Gastrocnemius medialis (tissue), 4 donors: ENCODE results near the gene PELI1. TPM values are rescaled to one million over a fixed set of nuclear protein-coding genes. Genes with fewer than 3 reads are reported as not detected.
"Not testable (repeated sequence)": the region's sequence is repeated elsewhere in the genome, so short reads cannot be mapped to it uniquely, and the experiment has no call there.

Experiments
- ATAC-seq, 2 donors: fragments of 150-250 bp; one replicate each; pipeline ENCODE4 v1.9.1; 2016
- DNase-seq, 2 donors: peaks; one replicate each; pipeline ENCODE4 v3.0.0-alpha.2; 2019
- H3K27ac ChIP-seq, 4 donors: fragments of 200-600 bp; sonication (generic); 1 replicate in 1 of 4; 2 replicates in 3 of 4; pipeline ENCODE4 v1.5.1; 2016 to 2018; ENCODE audit warnings: mild to moderate bottlenecking in 2 of 4, moderate library complexity in 1 of 4
- H3K27me3 ChIP-seq, 3 donors: fragments of 200-600 bp; sonication (generic) in 2 of 3; 1 replicate in 1 of 3; 2 replicates in 2 of 3; pipeline versions ENCODE4 v1.5.1 to v1.6.0; 2016 to 2019; ENCODE audit warnings: mild to moderate bottlenecking in 1 of 3, moderate library complexity in 1 of 3
- H3K36me3 ChIP-seq, 2 donors: fragments of 200-600 bp; sonication (generic) in 1 of 2; one replicate each; pipeline ENCODE4 v1.5.1; 2017 to 2018
- H3K4me1 ChIP-seq, 2 donors: fragments of 200-600 bp; sonication (generic) in 1 of 2; one replicate each; pipeline ENCODE4 v1.5.1; 2016 to 2017; ENCODE audit warnings: mild to moderate bottlenecking in 2 of 2
- H3K4me3 ChIP-seq, 4 donors: fragments of 200-600 bp; sonication (generic) in 3 of 4; 1 replicate in 1 of 4; 2 replicates in 3 of 4; pipeline ENCODE4 v1.5.1; 2016 to 2019; ENCODE audit warnings: mild to moderate bottlenecking in 2 of 4
- H3K9me3 ChIP-seq, 3 donors: fragments of 200-600 bp; sonication (generic) in 2 of 3; 1 replicate in 1 of 3; 2 replicates in 2 of 3; pipeline ENCODE4 v1.5.1; 2016 to 2019
- POLR2A ChIP-seq, 2 donors: fragments of 450-650 bp; IDR thresholded peaks; one replicate each; pipeline ENCODE4 v1.6.1; 2017; ENCODE audit warnings: antibody characterized with exemption in 2 of 2, mild to moderate bottlenecking in 2 of 2, moderate library complexity in 2 of 2
- in situ Hi-C, 4 donors: fragments of 200-750 bp; cut with MboI; loops; one replicate each; pipeline versions ENCODE4 v1.15.0 to v1.8.0; 2017; ENCODE audit warnings: low sequenced_read_pairs in 4 of 4
- intact Hi-C: fragments of 100-400 bp; cut with DNase I; formaldehyde crosslinking; loops from one replicate; pipeline ENCODE4 v1.15.1; 2023; ENCODE audit warnings: low total_unique reads
- total RNA-seq, 4 donors: library from RNA; depleted of rRNA; stranded (reverse); fragments of >200 nt; gene quantifications; one replicate each; pipeline versions ENCODE4 v1.1.0 to v1.2.3, GENCODE V29; 2016
- TF ChIP-seq, protein P1 (sequence below), 5 experiments: fragments of 450-650 bp in 3 of 5; fragments of 200-600 bp in 2 of 5; sonication (generic) in 2 of 5; IDR thresholded peaks in 4 of 5; conservative IDR thresholded peaks in 1 of 5; 1 replicate in 4 of 5; 2 replicates in 1 of 5; pipeline ENCODE4 v1.5.1; 2016 to 2019; ENCODE audit warnings: antibody characterized with exemption in 5 of 5, mild to moderate bottlenecking in 3 of 5, moderate library complexity in 3 of 5

PELI1 gene
- total RNA-seq, 4 donors from 2014 or later: 3.7 to 7.5 (median 5.9) TPM

DNA sequence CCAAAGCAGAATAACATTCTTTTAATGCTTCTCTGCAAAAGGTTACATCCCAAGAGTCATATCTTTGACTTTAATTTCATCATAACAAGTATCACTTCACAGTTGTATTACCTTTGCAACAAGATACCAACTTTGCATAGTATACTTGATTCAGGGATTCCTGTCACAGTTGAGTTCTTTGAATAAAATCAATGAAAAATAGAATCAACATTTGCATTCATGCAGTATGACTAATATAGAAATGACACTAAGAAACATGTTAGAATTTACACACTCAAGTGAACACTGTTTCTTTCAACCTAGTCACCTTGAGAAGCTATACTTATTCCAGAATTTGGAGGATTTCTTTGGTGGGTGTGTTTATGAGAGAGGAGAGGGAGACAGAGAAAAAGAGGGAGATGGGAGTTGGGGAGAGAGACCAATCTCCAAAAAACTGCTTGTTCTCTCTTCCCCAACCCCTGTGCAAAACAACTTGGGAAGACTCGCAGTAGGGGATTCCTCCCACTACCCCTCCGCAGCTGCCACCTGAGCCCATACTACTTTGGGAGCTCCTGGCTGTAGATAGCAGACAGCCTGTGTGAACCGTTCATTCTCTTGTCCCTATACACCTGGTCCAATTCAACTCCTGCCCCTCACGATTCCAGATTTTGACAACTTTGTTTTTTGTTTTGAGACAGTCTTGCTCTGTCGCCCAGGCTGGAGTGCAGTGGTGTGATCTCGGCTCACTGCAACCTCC, 57.7 kb downstream of the PELI1 start:
- ATAC-seq: no peak

DNA sequence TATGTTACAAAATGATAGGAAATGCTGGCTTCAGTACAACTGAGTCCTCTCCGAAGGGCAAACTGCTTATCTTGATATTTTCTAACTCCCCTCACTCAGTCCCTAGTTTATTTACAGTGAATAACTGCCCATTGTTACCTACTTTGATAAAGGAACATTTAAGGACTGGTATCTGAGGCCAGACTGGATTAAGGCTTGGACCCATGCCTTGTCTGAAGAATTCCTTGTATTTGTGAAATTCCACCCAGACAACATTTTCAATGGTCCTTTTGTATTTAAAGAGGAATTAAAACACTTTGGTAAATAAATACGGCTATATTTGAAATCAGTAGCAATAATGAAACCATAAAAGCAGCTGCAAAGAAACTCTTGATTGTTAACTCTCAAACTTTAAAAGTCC, 58.3 kb downstream of the PELI1 start:
- in situ Hi-C loops (no loop called here), intact Hi-C loops (no loop called here)
- H3K9me3 ChIP-seq: no peaks in the 10 kb centered on the region
- no peaks in the 10 kb centered on the region for H3K27me3 ChIP-seq
- TF ChIP-seq, protein P1, sequence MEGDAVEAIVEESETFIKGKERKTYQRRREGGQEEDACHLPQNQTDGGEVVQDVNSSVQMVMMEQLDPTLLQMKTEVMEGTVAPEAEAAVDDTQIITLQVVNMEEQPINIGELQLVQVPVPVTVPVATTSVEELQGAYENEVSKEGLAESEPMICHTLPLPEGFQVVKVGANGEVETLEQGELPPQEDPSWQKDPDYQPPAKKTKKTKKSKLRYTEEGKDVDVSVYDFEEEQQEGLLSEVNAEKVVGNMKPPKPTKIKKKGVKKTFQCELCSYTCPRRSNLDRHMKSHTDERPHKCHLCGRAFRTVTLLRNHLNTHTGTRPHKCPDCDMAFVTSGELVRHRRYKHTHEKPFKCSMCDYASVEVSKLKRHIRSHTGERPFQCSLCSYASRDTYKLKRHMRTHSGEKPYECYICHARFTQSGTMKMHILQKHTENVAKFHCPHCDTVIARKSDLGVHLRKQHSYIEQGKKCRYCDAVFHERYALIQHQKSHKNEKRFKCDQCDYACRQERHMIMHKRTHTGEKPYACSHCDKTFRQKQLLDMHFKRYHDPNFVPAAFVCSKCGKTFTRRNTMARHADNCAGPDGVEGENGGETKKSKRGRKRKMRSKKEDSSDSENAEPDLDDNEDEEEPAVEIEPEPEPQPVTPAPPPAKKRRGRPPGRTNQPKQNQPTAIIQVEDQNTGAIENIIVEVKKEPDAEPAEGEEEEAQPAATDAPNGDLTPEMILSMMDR (IDR thresholded peaks at IDR 0.05 in 4 of 5, conservative IDR thresholded peaks at IDR 0.05 in 1 of 5): no peak
- no peak for TF ChIP-seq POLR2A (IDR thresholded peaks at IDR 0.05)
- ATAC-seq (no peak), DNase-seq (no peak)
- peaks cover 5 to 13% of the 10 kb centered on the region in 2 donors for H3K4me1 ChIP-seq
- no peaks in the 10 kb centered on the region for H3K36me3 ChIP-seq
- no peak overlapping the region for H3K4me3 ChIP-seq
- no peak overlapping the region for H3K27ac ChIP-seq

More for the DNA sequence above, 57.7 kb downstream of the PELI1 start:
- Histone ChIP-seq H3K4me1 (peaks cover 5 to 13% of the 10 kb centered on the region in 2 donors), H3K27me3 (no peaks in the 10 kb centered on the region), H3K27ac (no peak overlapping the region), H3K4me3 (no peak overlapping the region), H3K36me3 (no peaks in the 10 kb centered on the region), H3K9me3 (no peaks in the 10 kb centered on the region)
- intact Hi-C loops (no loop called here), in situ Hi-C loops (no loop called here)
- no peak for DNase-seq
- TF ChIP-seq POLR2A (IDR thresholded peaks at IDR 0.05): no peak
- TF ChIP-seq, protein P1 (IDR thresholded peaks at IDR 0.05 in 4 of 5, conservative IDR thresholded peaks at IDR 0.05 in 1 of 5): no peak

DNA sequence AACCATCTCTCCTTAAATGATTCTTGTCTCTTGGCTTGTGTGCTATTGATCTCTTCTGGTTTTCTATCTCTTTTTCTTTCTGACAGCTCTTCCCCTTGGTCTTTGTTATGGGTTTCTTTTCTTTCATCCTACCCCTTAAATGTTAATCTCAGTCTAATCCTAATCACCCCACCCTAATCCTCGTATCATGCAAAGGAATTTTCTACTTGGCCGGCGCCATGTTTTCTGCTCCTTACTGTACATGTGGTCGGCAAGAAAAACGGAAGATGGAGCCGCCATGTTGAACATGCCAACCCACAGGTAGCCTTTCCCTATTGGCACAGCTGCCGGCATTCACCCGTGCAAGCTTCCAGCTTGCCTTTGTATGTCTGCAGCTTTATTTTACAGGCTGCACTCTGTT, 63.2 kb downstream of the PELI1 start:
- TF ChIP-seq, protein P1 (IDR thresholded peaks at IDR 0.05 in 4 of 5, conservative IDR thresholded peaks at IDR 0.05 in 1 of 5): no peak
- TF ChIP-seq POLR2A (IDR thresholded peaks at IDR 0.05): no peak
- Histone ChIP-seq H3K9me3 (no peaks in the 10 kb centered on the region), H3K4me1 (peaks cover 3 to 8% of the 10 kb centered on the region in 2 donors), H3K27ac (no peak overlapping the region), H3K36me3 (no peaks in the 10 kb centered on the region), H3K4me3 (no peak overlapping the region), H3K27me3 (no peaks in the 10 kb centered on the region)
- no peak for ATAC-seq
- intact Hi-C loops: no loop called here
- in situ Hi-C loops: no loop called here
- no peak for DNase-seq

DNA sequence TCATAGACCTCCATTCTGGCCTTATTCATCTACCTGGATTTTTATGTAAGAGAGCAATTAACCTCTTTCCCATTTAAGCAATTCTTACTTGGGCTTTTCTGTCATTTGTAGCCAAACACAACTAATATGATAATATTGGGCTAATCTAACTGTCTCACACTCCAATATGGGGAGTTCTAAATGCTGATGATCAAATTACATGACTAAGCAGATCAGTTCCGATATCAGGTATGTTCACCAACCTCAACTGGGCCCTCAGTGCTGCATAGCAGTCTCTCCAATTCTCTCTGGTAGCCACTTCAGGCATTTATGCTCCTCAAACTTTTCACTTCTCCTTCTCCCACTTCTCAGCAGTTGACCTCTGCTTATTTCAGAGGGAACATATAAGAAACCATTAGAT, 64.0 kb downstream of the PELI1 start:
- H3K27me3 ChIP-seq: no peaks in the 10 kb centered on the region
- H3K36me3 ChIP-seq: no peaks in the 10 kb centered on the region
- TF ChIP-seq POLR2A (IDR thresholded peaks at IDR 0.05): no peak
- TF ChIP-seq, protein P1 (IDR thresholded peaks at IDR 0.05 in 4 of 5, conservative IDR thresholded peaks at IDR 0.05 in 1 of 5): no peak
- no peak for ATAC-seq
- H3K4me3 ChIP-seq: no peak overlapping the region
- no peak overlapping the region for H3K27ac ChIP-seq
- in situ Hi-C loops (no loop called here), intact Hi-C loops (no loop called here)
- DNase-seq: no peak
- no peaks in the 10 kb centered on the region for H3K4me1 ChIP-seq
- H3K9me3 ChIP-seq: no peaks in the 10 kb centered on the region

DNA sequence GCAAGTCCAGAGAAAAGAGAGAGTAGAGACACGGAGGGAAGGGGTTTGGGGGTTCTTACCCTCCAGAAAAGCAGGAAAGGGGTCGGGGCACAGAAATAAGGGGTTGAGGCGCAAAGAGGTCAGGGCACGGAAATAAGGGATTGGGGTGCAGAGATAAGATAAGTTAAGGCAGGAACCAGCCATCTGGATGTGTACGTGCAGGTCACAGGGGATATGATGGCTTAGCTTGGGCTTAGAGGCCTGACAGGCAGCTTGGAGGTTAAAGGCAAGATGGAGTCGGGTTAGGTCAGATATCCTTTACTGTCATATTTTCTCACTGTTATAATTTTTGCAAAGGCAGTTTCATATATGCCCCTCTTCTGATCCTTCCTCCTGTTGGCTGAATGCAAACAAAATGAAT, 64.5 kb downstream of the PELI1 start:
- H3K4me1 ChIP-seq, intact Hi-C loops, H3K27me3 ChIP-seq, DNase-seq, ATAC-seq, H3K27ac ChIP-seq, in situ Hi-C loops, H3K9me3 ChIP-seq, H3K36me3 ChIP-seq, H3K4me3 ChIP-seq: not testable (repeated sequence)

DNA sequence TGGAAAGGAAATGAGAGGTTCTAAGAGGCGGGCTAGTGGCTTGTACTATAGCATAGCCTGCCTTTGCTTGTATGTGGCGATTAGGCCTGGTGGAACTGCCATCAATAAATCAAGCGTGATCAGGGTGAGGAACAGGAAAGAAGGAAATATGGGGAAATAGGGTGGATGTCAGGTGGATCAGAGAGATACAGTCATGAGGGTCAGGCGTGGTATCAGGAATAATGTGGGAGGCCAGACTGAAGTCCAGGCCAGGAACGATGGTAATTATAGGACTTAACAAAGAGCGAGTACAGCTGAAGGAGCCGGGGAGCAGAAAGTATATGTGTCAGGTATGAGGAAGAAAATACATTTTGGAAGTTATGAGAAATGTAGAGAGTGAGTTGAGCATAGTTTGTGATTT, 67.4 kb downstream of the PELI1 start:
- in situ Hi-C loops, H3K4me1 ChIP-seq, H3K27me3 ChIP-seq, H3K27ac ChIP-seq, intact Hi-C loops, H3K36me3 ChIP-seq, H3K4me3 ChIP-seq, H3K9me3 ChIP-seq, DNase-seq, ATAC-seq: not testable (repeated sequence)

DNA sequence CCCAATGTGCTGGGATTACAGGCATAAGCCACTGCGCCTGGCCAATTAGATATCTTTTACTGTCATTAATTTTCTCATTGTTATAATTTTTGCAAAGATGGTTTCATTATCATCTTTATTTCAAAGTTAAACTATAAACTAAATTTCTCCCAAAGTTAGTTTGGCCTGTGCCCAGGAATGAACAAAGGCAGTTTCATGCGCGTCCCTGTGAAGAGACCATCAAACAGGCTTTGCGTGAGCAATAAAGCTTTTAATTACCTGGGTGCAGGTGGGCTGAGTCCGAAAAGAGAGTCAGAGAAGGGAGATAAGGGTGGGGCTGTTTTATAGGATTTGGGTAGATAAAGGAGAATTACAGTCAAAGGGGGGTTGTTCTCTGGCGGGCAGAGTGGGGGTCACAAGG, 69.6 kb downstream of the PELI1 start:
- H3K27ac ChIP-seq, intact Hi-C loops, DNase-seq, ATAC-seq, H3K9me3 ChIP-seq, H3K4me3 ChIP-seq, H3K4me1 ChIP-seq, H3K36me3 ChIP-seq, H3K27me3 ChIP-seq: not testable (repeated sequence)
- in situ Hi-C loops: loop anchor here in 2 of 4 donors (25.0 kb wide), 2 partner anchors 238 to 413 kb away; no protein-coding TSS in a partner anchor
